Measurements from ENCODE around the gene CTPS1. TPM values are rescaled to one million over a fixed set of nuclear protein-coding genes. Genes with fewer than 3 reads are reported as not detected.
A peak's percentile ranks its signal among the peaks of the same experiment; 100 is the strongest.

The CTPS1 gene, protein sequence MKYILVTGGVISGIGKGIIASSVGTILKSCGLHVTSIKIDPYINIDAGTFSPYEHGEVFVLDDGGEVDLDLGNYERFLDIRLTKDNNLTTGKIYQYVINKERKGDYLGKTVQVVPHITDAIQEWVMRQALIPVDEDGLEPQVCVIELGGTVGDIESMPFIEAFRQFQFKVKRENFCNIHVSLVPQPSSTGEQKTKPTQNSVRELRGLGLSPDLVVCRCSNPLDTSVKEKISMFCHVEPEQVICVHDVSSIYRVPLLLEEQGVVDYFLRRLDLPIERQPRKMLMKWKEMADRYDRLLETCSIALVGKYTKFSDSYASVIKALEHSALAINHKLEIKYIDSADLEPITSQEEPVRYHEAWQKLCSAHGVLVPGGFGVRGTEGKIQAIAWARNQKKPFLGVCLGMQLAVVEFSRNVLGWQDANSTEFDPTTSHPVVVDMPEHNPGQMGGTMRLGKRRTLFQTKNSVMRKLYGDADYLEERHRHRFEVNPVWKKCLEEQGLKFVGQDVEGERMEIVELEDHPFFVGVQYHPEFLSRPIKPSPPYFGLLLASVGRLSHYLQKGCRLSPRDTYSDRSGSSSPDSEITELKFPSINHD
- 169 and 175 TPM in 2 replicates for total RNA-seq

DNA sequence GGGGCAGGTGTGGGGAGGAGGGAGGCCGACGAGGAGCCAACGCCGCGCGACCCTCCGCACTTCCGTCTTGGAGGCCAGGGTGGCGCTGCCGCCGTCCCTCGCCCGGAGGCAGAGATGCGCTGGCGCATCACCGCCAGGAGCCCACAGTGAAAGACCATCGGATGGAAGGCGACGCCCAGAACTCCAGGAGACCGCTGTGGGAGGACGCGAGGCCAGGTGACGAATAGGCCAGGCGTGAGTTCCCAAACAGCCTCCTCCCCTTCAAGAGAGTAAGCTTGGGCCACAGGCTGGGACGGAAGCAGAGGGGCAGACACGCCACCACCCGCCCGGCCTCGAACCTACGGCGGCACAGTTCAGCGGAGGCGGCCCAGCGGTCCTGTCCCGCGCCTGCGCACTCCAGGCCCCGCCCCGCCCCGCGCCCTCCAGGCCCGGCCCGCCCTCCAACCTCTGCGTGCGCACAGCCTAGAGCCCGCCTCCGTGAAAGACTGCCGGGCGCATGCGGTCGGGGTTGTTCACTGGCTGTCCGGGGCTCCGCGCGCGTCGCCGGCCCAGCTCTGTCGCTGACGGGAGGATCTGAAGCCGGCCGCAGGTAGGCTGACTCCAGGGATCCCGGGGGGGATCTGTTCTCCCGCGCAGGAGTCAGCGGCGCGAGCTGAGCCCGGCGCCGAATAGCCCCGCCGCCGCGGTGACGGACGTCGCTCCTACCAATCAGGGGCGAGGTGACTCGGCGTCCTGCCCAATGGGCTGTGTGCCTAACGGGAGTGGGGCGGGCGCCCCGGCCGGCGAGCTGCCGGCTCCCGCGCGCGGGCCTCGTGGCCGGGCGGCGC is at the start of gene CTPS1:
Gene CTPS1 (plus strand): TSS at position 456 of the 827 bp plus-strand sequence. CDS start 3,595 bp downstream, outside the sequence.
- H3K36me3 Mint-ChIP-seq (ENCODE audit: low read depth) = peaks cover 36% of the 10 kb centered on the region
- H3K9me3 Mint-ChIP-seq = peaks cover 4% of the 10 kb centered on the region
- intact Hi-C loops (cut with micrococcal nuclease) = loop anchor here (1.0 to 10.0 kb wide), 4 partner anchors 115 to 1787 kb away; partner anchors contain the start of genes CAP1, CITED4 and NFYC
- H3K27me3 Mint-ChIP-seq = no peaks in the 10 kb centered on the region
- H3K4me1 Mint-ChIP-seq = peaks cover 43% of the 10 kb centered on the region
- peak within 1 kb of the TSS; percentile 96 for H3K27ac Mint-ChIP-seq
- H3K4me3 Mint-ChIP-seq = peak within 1 kb of the TSS; percentile 91
- peak; percentile 98 for DNase-seq

DNA sequence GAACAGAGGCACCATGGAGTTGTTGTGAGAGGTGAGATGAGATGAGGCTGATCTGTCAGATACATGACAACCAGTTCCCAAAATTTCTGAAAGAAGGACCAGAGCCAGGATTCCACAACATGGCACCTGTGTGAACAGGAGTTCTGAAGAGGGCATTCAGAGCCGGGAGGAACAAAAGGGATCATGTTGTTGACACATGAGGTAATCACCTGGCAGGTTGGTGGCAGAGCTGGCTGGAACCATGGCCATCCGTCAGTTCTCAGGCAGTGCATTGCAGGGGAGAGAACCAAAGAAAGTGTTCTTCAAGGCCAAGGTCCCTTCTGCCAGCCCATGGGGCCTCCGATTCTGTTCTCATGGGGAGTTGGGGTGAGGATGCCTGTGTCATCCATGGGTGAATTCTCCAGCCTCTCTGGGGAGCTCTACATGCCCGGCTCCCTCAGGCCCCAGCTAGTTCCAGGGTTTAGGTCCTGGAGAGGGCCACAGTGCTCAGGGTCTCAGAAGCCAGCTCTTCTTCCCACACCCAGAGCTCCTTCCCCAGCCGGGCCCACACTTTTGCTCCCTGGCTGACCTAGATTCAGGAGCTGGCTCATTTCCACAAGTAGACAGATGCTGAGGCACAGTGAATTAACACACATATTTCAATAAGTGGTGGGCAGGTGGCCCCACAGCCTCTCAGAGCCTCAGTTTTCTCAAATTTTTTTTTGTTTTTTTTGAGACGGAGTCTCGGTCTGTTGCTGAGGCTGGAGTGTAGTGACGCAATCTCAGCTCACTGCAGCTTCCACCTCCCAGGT is 49.1 kb upstream of the CTPS1 start:
- Mint-ChIP-seq H3K36me3 (ENCODE audit: low read depth) (no peaks in the 10 kb centered on the region), H3K27ac (no peak overlapping the region)
- intact Hi-C loops (cut with micrococcal nuclease) = no loop called here

DNA sequence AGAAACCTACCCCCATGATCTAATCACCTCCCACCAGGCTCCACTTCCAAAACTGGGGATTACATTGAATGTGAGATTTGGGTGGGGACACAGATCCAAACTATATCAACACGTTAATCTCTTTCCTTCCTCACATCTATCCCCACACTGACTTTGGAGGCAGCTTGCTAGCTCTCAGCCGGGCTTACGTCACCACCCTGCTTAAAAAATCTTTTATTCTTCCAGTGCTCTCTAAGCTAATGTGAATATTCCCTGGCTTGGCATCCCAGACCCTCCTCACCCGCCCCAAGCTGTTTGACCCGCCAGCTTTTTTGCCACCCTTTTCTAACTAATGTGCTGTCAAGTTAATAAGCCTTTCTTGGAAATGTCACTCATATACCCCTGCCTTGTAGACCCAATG is 47.9 kb upstream of the CTPS1 start:
- H3K27ac Mint-ChIP-seq = no peak overlapping the region
- H3K4me3 Mint-ChIP-seq = no peak overlapping the region
- no peak for DNase-seq
- intact Hi-C loops (cut with micrococcal nuclease) = no loop called here
- peaks cover 2% of the 10 kb centered on the region for H3K4me1 Mint-ChIP-seq
- peaks cover 12% of the 10 kb centered on the region for H3K27me3 Mint-ChIP-seq
- no peaks in the 10 kb centered on the region for H3K9me3 Mint-ChIP-seq
- H3K36me3 Mint-ChIP-seq (ENCODE audit: low read depth) = no peaks in the 10 kb centered on the region

More for the DNA sequence above, 49.1 kb upstream of the CTPS1 start:
- Mint-ChIP-seq H3K4me3 (no peak overlapping the region), H3K27me3 (peaks cover 12% of the 10 kb centered on the region), H3K4me1 (peaks cover 2% of the 10 kb centered on the region), H3K9me3 (no peaks in the 10 kb centered on the region)
- DNase-seq = no peak

DNA sequence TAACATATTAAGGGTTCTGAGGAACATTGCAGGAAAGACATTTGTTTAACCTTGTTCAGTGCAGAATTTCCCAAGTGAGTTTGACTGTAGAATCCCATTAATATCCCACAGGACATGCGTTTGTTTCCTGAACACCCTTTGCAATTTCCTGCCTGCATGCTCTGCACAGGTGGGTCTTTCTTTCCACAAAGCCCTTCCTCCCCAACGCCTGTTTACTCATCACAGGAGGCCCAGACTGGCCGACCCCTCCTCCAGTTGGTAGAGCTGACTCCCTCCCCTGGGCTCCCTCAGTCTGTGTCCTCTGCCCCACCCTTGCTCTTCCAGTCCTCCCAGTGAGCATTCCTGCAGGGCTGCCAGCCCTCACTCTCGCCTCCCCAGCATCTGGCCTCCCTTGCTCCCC is 47.5 kb upstream of the CTPS1 start:
- H3K36me3 Mint-ChIP-seq (ENCODE audit: low read depth) = no peaks in the 10 kb centered on the region
- no peak for DNase-seq
- peaks cover 12% of the 10 kb centered on the region for H3K27me3 Mint-ChIP-seq
- intact Hi-C loops (cut with micrococcal nuclease) = no loop called here
- H3K4me1 Mint-ChIP-seq = peaks cover 2% of the 10 kb centered on the region
- H3K4me3 Mint-ChIP-seq = no peak overlapping the region
- no peak overlapping the region for H3K27ac Mint-ChIP-seq
- H3K9me3 Mint-ChIP-seq = no peaks in the 10 kb centered on the region

DNA sequence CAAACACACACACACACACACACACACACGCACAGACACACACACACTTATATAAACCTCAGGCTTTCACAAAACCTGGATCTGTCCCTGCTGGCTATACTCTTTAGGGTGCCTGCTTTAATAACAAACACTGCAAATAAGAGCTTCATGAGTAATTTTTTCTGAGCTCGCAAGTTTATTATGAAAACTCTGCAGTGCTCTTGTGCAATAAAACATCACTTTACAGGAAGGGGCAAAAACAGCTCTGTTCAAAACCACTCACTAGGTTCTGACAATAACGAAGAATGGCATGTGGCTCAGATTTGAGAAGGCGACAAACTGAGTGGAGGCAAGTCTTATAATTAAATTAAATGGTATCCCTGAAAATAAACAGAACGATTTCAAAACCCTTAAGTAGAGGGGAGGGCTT is 42.6 kb upstream of the CTPS1 start:
- H3K36me3 Mint-ChIP-seq (ENCODE audit: low read depth) = no peaks in the 10 kb centered on the region
- no peak overlapping the region for H3K4me3 Mint-ChIP-seq
- H3K27me3 Mint-ChIP-seq = peaks cover 9% of the 10 kb centered on the region
- no peak for DNase-seq
- H3K9me3 Mint-ChIP-seq = no peaks in the 10 kb centered on the region
- intact Hi-C loops (cut with micrococcal nuclease) = no loop called here
- no peaks in the 10 kb centered on the region for H3K4me1 Mint-ChIP-seq
- H3K27ac Mint-ChIP-seq = no peak overlapping the region

DNA sequence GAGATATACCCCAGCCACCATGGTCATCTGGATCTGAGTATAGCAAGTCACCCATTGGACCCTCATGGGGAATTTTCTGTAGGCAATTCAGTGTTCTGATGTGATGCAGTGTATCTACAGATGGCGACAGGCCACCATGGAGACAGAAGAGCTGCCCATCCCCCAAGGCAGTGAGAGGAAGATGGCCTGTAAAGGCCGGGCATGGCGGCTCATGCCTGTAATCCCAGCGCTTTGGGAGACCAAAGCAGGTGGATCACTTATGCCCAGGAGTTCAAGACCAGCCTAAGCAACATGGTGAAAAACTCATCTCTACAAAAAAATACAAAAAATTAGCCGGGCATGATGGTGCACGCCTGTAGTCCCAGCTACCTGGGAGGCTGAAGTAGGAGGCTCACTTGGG is 41.1 kb upstream of the CTPS1 start:
- H3K27ac Mint-ChIP-seq = no peak overlapping the region
- no peak overlapping the region for H3K4me3 Mint-ChIP-seq
- H3K9me3 Mint-ChIP-seq = no peaks in the 10 kb centered on the region
- no peaks in the 10 kb centered on the region for H3K4me1 Mint-ChIP-seq
- intact Hi-C loops (cut with micrococcal nuclease) = no loop called here
- H3K27me3 Mint-ChIP-seq = peaks cover 6% of the 10 kb centered on the region
- DNase-seq = no peak
- no peaks in the 10 kb centered on the region for H3K36me3 Mint-ChIP-seq (ENCODE audit: low read depth)

DNA sequence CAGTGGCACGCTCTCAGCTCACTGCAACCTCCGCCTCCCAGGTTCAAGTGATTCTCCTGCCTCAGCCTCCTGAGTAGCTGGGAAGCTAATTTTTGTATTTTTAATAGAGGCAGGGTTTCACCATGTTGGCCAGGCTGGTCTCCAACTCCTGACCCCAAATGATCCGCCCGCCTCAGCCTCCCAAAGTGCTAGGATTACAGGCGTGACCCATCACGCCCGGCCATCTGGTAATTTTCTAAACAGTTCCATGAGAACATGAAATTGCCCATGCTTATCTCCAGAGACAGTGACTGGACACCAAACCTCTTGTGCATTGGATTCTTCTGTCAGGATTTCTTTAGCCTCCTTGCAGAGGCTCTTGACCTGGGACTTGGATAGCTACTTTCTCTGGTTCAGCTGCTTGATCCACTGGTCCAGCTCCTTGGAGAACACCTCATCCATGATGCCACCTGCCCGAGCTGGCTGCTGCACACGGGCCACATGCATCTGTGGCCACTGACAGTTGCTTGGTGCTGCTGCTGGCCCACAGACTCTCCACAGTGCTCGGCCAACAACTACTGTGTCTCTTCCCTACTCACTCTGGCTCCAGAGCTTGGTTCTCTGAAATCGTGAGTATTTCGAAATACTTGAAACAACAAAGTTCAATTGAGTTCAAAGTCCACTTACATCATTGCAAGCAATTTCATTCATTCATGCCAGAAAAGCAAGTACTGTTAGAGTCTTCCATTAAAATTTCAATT is 40.0 kb upstream of the CTPS1 start:
- no peak overlapping the region for H3K4me3 Mint-ChIP-seq
- intact Hi-C loops (cut with micrococcal nuclease) = no loop called here
- DNase-seq = no peak
- H3K36me3 Mint-ChIP-seq (ENCODE audit: low read depth) = no peaks in the 10 kb centered on the region
- no peaks in the 10 kb centered on the region for H3K9me3 Mint-ChIP-seq
- H3K27me3 Mint-ChIP-seq = peaks cover 4% of the 10 kb centered on the region
- no peak overlapping the region for H3K27ac Mint-ChIP-seq
- H3K4me1 Mint-ChIP-seq = no peaks in the 10 kb centered on the region

DNA sequence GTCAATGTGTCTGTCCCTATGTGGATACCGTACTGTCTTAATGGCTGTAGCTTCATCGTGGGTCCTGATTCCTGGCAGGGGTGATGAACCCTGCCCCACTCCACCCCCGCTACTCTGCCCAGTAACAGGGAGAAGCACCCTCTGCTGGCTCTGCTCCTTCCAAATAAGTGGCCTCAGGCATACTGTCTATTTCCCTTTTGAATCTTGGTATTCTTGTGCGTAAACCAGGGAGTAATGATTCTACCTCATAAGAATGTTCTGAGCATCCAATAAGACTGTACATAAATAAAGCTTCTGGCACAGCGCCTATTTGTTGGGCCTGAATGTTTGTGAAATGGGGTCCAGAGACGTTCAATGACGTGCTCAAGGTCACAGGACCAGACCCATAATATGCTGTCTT is 35.2 kb upstream of the CTPS1 start:
- no peak for DNase-seq
- peaks cover 17% of the 10 kb centered on the region for H3K27me3 Mint-ChIP-seq
- peaks cover 8% of the 10 kb centered on the region for H3K4me1 Mint-ChIP-seq
- no peak overlapping the region for H3K27ac Mint-ChIP-seq
- intact Hi-C loops (cut with micrococcal nuclease) = no loop called here
- H3K4me3 Mint-ChIP-seq = no peak overlapping the region
- no peaks in the 10 kb centered on the region for H3K36me3 Mint-ChIP-seq (ENCODE audit: low read depth)
- no peaks in the 10 kb centered on the region for H3K9me3 Mint-ChIP-seq

DNA sequence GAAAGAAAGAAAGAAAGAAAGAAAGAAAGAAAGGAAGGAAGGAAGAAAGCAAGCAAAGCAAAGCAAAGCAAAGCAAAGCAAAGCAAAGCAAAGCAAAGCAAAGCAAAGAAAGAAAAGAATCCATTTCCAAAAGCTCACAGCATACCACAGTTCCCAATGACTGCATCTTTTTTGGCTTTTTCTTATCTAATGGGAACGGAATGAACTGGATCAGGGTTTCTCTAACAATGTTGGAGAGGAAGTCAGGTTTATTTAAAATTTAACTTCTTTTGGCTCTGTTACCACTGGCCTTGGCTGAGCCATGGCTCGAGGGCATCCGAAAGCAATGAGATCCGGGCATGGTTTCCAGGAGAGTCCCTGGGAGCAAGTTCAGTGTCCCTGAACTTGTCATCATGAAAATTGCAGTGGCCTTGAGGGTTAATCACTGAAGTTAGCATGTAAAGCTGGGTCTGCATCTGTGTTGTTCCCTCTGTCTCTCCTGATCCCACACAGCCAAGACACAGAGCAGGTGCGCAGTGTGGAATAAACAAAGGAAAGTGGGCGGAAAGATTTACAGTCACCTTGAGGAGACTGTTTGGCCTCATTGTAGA is 34.6 kb upstream of the CTPS1 start:
- H3K27ac Mint-ChIP-seq = no peak overlapping the region
- no peaks in the 10 kb centered on the region for H3K36me3 Mint-ChIP-seq (ENCODE audit: low read depth)
- DNase-seq = no peak
- peaks cover 8% of the 10 kb centered on the region for H3K4me1 Mint-ChIP-seq
- H3K27me3 Mint-ChIP-seq = peaks cover 17% of the 10 kb centered on the region
- no peak overlapping the region for H3K4me3 Mint-ChIP-seq
- intact Hi-C loops (cut with micrococcal nuclease) = no loop called here
- H3K9me3 Mint-ChIP-seq = no peaks in the 10 kb centered on the region

DNA sequence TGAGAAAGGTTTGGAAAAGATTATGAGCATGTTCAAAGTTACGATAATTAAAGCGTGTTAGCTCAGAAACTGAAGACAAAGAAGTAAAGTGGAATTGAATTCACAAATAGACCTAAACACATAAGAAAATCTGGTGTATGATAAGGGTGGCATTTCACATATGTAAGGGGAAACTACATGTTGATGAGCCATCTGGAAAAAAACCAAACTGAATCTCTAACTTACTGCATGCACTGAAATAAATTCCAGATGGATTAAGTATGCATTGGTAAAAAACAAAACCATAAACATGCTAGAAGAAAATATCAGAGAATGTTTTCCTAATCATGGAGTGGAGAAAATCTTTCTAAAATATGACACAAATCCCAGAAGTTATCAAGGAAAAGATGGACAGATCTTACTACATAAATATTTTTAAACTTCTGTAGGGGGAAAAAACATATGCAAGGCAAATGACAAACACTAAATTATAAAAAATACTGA is 34.0 kb upstream of the CTPS1 start:
- Mint-ChIP-seq H3K27ac (no peak overlapping the region), H3K4me1 (peaks cover 8% of the 10 kb centered on the region), H3K4me3 (no peak overlapping the region), H3K36me3 (ENCODE audit: low read depth) (no peaks in the 10 kb centered on the region), H3K9me3 (no peaks in the 10 kb centered on the region), H3K27me3 (peaks cover 19% of the 10 kb centered on the region)
- intact Hi-C loops (cut with micrococcal nuclease) = no loop called here
- DNase-seq = no peak

DNA sequence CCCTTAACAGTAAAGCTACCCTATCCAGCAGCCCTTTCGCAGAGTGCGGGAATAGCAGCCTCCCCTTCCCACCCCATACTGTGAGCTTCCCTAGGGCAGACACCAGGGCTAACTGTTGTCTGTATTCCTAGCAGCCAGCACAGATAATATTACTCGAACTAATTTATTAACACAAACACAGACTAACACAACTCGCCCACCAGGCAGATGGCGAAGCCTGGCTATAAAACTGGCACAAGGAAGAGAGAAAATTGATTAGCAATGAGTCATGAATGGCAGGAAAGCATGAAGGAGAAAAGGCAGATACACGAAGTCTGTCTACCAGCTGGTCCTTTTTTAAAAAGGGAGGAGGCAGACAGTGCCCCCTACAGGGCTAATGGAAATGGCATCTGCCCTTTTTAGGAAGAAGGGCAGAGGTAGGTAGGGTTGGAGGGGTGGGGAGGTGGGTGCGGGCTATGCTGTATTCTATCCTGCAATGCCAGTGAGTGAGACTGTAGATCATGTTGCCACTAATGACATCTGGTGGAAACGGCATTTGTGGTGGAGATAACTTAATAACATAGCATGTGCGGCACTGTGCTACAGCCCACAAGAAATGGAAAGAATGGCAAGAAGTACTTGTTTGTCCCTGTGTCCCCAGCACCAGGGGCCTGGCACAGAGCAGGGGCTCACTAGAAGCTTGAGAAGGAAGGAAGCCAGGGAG is 30.6 kb upstream of the CTPS1 start:
- Mint-ChIP-seq H3K9me3 (no peaks in the 10 kb centered on the region), H3K36me3 (ENCODE audit: low read depth) (no peaks in the 10 kb centered on the region), H3K27ac (no peak overlapping the region), H3K4me3 (no peak overlapping the region), H3K27me3 (peaks cover 25% of the 10 kb centered on the region), H3K4me1 (peaks cover 9% of the 10 kb centered on the region)
- peak; percentile 91 for DNase-seq
- intact Hi-C loops (cut with micrococcal nuclease) = loop anchor here (1.0 kb wide), 1 partner anchor 175 kb away; no protein-coding TSS in a partner anchor

DNA sequence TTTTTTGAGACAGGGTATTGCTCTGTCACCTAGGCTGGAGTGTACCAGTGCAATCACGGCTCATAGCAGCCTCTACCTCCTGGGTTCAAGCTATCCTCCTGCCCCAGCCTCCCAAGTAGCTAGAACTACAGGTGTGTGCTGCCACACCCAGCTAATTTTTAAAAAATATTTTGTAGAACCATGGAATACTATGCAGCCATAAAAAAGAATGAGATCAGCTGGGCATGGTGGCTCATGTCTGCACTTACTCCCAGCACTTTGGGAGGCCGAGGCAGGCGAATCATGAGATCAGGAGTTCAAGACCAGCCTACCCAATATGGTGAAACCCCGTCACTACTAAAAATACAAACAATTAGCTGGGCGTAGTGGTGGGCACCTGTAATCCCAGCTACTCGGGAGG is 29.9 kb upstream of the CTPS1 start:
- peaks cover 9% of the 10 kb centered on the region for H3K4me1 Mint-ChIP-seq
- no peaks in the 10 kb centered on the region for H3K36me3 Mint-ChIP-seq (ENCODE audit: low read depth)
- DNase-seq = no peak
- intact Hi-C loops (cut with micrococcal nuclease) = loop anchor here (1.0 kb wide), 1 partner anchor 175 kb away; no protein-coding TSS in a partner anchor
- peaks cover 25% of the 10 kb centered on the region for H3K27me3 Mint-ChIP-seq
- H3K27ac Mint-ChIP-seq = no peak overlapping the region
- H3K4me3 Mint-ChIP-seq = no peak overlapping the region
- no peaks in the 10 kb centered on the region for H3K9me3 Mint-ChIP-seq

All from activated CD4-positive, alpha-beta T cell treated with anti-CD3 and anti-CD28 coated beads, Interleukin-2, amount 10 ng/mL, durations not matched to agents 24 days and 14 days (primary cell).